Activated CD8-positive, alpha-beta memory T cell treated with anti-CD3 and anti-CD28 coated beads, Interleukin-2, amount 50 U/mL, for 1 hour (primary cell): ENCODE data around the gene SLC35G1.

Experiments used
- DNase-seq: peaks from one replicate; pipeline ENCODE4 v3.0.0-alpha.2; 2020; ENCODE audit errors: extremely low read depth

Gene SLC35G1

GRCh38 chr10:93879273-93879672, 14.5 kb upstream of the SLC35G1 start:
- DNase-seq, result no peak

GRCh38 chr10:93894516-93895378, 969 bp downstream of the SLC35G1 start:
- DNase-seq, result no peak

GRCh38 chr10:93897070-93897780, 3.4 kb downstream of the SLC35G1 start:
- DNase-seq, result no peak

DNA sequence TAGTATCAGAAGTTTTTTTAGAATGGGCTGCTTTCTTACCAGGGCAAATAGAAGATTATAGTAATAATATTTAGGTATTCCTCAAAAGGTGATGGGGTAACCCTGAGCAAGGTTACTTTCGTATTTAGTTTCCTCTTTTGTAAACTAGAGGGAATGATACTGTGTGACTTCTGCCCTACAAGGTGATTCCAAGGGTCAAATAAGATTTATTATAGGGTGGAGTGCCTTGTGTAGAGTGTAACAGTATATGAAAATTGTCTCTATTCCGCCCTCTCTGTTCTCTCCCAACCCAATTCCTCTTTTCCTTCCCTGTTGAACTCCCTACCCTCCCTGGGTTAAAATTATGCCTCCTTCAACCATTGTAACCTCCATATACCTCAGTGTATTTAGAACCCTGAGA, 5.3 kb downstream of the SLC35G1 start:
- DNase-seq, result no peak

GRCh38 chr10:93903051-93903450, 9.3 kb downstream of the SLC35G1 start:
- DNase-seq, result no peak

DNA sequence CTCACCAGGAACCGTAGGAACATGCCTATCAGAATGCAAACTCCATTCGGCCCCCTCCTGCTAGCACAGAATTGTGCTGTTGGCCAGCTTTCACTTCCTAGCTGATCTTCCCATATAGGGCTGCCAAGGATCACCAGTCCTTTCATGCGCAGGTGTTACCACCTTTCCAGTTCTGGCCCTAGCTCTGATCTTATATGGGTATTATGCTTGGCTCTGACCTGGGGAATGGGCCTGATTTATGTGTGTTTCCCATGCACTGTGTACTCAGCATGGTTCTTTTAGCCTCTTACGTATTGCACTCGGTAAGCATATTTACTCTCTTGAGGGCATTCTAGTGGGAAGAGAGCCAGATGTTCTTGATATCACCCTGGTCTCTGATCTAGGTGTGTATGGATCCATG, 11.1 kb downstream of the SLC35G1 start:
- no peak for DNase-seq

GRCh38 chr10:93907059-93907458, 13.3 kb downstream of the SLC35G1 start:
- DNase-seq, result no peak

DNA sequence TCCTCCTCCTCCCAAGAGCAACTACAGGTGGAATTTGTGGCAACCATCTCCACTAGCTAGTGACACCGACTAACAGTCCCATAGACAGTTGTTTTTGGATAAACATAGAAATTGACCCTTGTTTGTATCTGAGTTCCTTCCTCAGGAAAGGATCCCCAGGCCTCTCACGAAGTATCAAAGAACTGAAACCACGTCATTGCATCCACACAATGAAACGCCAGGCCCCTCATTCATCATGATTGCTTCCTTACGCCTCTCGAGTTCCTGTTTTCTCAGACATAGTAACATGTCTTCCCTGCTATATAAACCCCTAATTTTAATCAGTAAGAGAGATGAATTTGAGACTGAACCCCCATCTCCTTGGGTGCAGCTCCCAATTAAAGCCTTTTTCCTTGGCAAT, 18.1 kb downstream of the SLC35G1 start:
- no peak for DNase-seq

GRCh38 chr10:93912444-93912843, 18.7 kb downstream of the SLC35G1 start:
- no peak for DNase-seq

- no peak for DNase-seq
Observed at GRCh38 chr10:93913706-93914105, 19.9 kb downstream of the SLC35G1 start.

GRCh38 chr10:93915598-93915997, 21.8 kb downstream of the SLC35G1 start:
- no peak for DNase-seq

DNA sequence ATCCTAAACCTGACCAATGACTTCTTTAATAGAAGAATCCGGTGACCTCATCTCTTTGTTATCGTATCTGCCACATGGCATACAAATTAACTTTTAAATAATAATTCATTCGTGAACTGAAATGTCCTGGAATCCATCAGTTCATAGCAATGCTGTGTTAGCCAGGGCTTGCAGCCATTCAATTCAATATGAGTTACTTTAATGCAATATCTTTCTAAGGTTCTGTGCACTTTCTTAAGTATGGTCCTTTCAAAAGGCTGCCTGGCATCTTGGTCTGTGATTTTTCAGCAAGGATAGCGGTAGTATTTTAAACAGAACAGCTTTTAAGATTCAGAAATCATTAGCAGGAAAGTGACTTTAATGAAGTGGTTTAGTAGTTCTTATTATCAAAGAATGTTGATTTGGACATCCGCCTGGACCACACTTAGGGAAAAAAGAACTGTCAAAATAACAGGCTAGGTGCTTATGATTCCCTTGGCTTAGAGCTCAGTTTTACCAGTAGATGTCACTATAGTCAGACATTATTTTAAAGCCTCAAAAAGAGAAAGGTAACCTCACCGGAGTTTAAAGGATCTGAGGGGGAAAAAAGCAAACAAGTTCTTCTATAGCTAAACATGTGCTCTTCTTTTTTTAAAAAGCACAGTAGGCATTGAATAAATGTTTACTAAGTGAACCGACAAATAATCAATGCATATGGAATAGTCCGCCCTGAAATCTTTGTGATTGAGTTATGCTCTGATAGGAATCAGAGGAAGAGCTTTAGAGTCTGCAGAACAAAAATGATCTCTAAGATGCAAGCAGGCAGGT, 22.7 kb downstream of the SLC35G1 start:
- no peak for DNase-seq

DNA sequence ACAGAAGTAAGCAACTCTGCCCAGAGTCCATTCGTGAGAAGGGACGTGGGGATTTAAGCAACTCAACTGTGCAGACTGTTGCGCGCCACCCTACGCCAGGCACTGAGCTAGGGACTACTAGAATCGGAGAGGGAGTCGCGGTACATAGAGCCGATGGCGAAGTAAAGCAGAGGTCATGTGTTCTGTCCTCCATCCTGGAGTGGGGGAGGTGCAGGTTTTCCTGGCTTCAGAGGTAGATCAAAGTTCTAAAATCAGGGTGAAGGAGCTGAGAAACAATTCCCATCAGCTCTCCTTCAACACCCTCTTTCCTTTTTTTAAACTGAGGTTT, 23.2 kb downstream of the SLC35G1 start:
- no peak for DNase-seq

GRCh38 chr10:93917821-93918220, 24.0 kb downstream of the SLC35G1 start:
- DNase-seq, result no peak

GRCh38 chr10:93921338-93921737, 27.6 kb downstream of the SLC35G1 start:
- no peak for DNase-seq

- DNase-seq, result no peak
Observed at GRCh38 chr10:93926613-93927012, 32.8 kb downstream of the SLC35G1 start.

GRCh38 chr10:93938140-93938539, 44.4 kb downstream of the SLC35G1 start:
- no peak for DNase-seq

- DNase-seq, result no peak
Observed at GRCh38 chr10:93940881-93941280, 47.1 kb downstream of the SLC35G1 start.

GRCh38 chr10:93941606-93942005, 47.8 kb downstream of the SLC35G1 start:
- DNase-seq, result no peak

- no peak for DNase-seq
Observed at GRCh38 chr10:93945819-93946218, 52.0 kb downstream of the SLC35G1 start.

- no peak for DNase-seq
Observed at GRCh38 chr10:93947055-93947454, 53.3 kb downstream of the SLC35G1 start.

DNA sequence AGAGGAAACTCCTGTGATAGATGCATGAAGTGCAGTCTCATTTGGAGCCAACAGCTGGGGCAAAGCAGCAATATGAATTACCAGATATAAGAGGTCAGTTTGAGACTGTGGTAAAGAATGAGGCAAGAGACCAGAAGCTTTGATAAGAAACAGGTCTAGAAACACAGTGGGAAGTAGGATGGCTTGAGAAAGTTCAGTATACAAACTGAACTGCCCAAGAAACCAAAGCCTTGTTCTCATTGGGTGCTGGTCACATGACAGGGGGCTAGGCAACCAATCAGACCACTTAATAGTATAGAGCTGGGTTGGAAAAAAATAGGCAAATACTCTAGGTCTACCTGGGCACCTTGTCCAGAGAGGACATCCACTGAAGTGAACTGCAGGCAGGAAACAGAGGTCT, 53.7 kb downstream of the SLC35G1 start:
- DNase-seq, result no peak

DNA sequence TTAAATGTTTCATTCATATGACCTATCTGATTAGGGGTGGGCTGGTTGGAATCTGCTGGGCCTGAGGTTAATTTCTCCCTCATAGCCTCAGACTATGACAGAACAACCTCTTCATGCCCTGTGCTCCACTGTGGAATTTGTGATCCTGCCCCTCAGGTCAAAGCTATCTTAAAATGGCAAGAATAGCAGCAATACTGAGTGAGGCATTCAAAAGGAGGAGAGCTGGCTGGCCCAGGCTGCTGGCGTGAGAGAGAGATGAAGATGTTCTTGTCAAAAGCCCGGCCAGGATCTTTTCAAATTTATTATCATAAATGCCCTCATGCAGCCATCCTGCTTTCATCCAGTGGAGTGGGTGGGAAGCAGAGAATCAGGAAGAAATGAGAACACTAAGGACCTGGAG, 58.1 kb downstream of the SLC35G1 start:
- DNase-seq, result no peak
